SU-DHL-6 (cell line): ENCODE data around the gene PDIA2.

Experiments used
- EZH2phosphoT487 ChIP-seq: fragments of 200-600 bp; sonication (generic), shearing (Covaris generic); conservative IDR thresholded peaks from 2 replicates; pipeline ENCODE4 v1.6.1; 2018; ENCODE audit warnings: mild to moderate bottlenecking, antibody characterized with exemption, low read length, moderate library complexity, mixed read lengths
- TF ChIP-seq, protein P1 (sequence below): fragments of 200-600 bp; sonication (generic); IDR thresholded peaks from one replicate; pipeline ENCODE4 v1.5.1; 2017; ENCODE audit warnings: antibody characterized with exemption, mild to moderate bottlenecking, low read length, moderate library complexity; ENCODE audit not compliant: insufficient read depth, poor library complexity, severe bottlenecking

- TF ChIP-seq, protein P1, sequence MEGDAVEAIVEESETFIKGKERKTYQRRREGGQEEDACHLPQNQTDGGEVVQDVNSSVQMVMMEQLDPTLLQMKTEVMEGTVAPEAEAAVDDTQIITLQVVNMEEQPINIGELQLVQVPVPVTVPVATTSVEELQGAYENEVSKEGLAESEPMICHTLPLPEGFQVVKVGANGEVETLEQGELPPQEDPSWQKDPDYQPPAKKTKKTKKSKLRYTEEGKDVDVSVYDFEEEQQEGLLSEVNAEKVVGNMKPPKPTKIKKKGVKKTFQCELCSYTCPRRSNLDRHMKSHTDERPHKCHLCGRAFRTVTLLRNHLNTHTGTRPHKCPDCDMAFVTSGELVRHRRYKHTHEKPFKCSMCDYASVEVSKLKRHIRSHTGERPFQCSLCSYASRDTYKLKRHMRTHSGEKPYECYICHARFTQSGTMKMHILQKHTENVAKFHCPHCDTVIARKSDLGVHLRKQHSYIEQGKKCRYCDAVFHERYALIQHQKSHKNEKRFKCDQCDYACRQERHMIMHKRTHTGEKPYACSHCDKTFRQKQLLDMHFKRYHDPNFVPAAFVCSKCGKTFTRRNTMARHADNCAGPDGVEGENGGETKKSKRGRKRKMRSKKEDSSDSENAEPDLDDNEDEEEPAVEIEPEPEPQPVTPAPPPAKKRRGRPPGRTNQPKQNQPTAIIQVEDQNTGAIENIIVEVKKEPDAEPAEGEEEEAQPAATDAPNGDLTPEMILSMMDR = no peak
- TF ChIP-seq EZH2phosphoT487 = no peak
These were observed 19.7 kb upstream of the PDIA2 start for GRCh38 chr16:263182-263774.
